SK-N-SH treated with all-trans-retinoic acid at 6 μM for 48 hours (cell line): ENCODE data around the gene BLM.

Experiments
- ATAC-seq: fragments of 200-7000 bp; cut with Tn5 transposase; 3 replicates; pipeline ENCODE4 v1.9.1; 2020; ENCODE audit warnings: mild to moderate bottlenecking, moderate library complexity
- ARNTL ChIP-seq: fragments of 450-650 bp; formaldehyde crosslinking; IDR thresholded peaks from 2 replicates; pipeline ENCODE4 v1.5.0; 2020; ENCODE audit warnings: low read depth, mild to moderate bottlenecking, moderate library complexity, borderline replicate concordance
- BACH2 ChIP-seq: fragments of 250-450 bp; sonication (Bioruptor Pico); IDR thresholded peaks from 2 replicates; pipeline ENCODE4 v1.9.0; 2021; ENCODE audit warnings: mild to moderate bottlenecking, borderline replicate concordance
- CSDC2 ChIP-seq: fragments of 250-450 bp; sonication (Bioruptor Pico); IDR thresholded peaks from 2 replicates; pipeline ENCODE4 v1.5.0; 2020; ENCODE audit warnings: mild to moderate bottlenecking, moderate library complexity
- ESRRG ChIP-seq: fragments of 250-450 bp; sonication (Bioruptor Pico); IDR thresholded peaks from 2 replicates; pipeline ENCODE4 v1.6.1; 2021; ENCODE audit warnings: mild to moderate bottlenecking
- ISL1 ChIP-seq: fragments of 250-450 bp; sonication (Bioruptor Pico); IDR thresholded peaks from 2 replicates; pipeline ENCODE4 v2.1.2; 2022; ENCODE audit warnings: mild to moderate bottlenecking, moderate library complexity
- OSR1 ChIP-seq: fragments of 250-450 bp; sonication (Bioruptor Pico); IDR thresholded peaks from 2 replicates; pipeline ENCODE4 v1.8.0; 2022; ENCODE audit warnings: moderate library complexity, mild to moderate bottlenecking, inconsistent platforms
- PATZ1 ChIP-seq: fragments of 250-450 bp; sonication (Bioruptor Pico); IDR thresholded peaks from 2 replicates; pipeline ENCODE4 v1.8.0; 2020; ENCODE audit warnings: mild to moderate bottlenecking, moderate library complexity, borderline replicate concordance
- PPARA ChIP-seq: fragments of 250-450 bp; sonication (Bioruptor Pico); IDR thresholded peaks from 2 replicates; pipeline ENCODE4 v1.5.0; 2020; ENCODE audit warnings: mild to moderate bottlenecking, borderline replicate concordance
- RARB ChIP-seq: fragments of 250-450 bp; sonication (Bioruptor Pico); IDR thresholded peaks from 2 replicates; pipeline ENCODE4 v1.8.0; 2021; ENCODE audit warnings: mild to moderate bottlenecking, moderate library complexity
- SNAI2 ChIP-seq: fragments of 250-450 bp; sonication (Bioruptor Pico); IDR thresholded peaks from 2 replicates; pipeline ENCODE4 v1.5.0; 2020; ENCODE audit warnings: mild to moderate bottlenecking, moderate library complexity
- TCF4 ChIP-seq: fragments of 250-450 bp; sonication (Bioruptor Pico); IDR thresholded peaks from 2 replicates; pipeline ENCODE4 v1.8.0; 2021; ENCODE audit warnings: mild to moderate bottlenecking, moderate library complexity, borderline replicate concordance
- TOX ChIP-seq: fragments of 250-450 bp; sonication (Bioruptor Pico); IDR thresholded peaks from 2 replicates; pipeline ENCODE4 v1.8.0; 2021; ENCODE audit warnings: mild to moderate bottlenecking, moderate library complexity, borderline replicate concordance
- ZC3H10 ChIP-seq: fragments of 250-450 bp; sonication (Bioruptor Pico); IDR thresholded peaks from 2 replicates; pipeline ENCODE4 v1.5.1; 2021; ENCODE audit warnings: mild to moderate bottlenecking, moderate library complexity
- ZFP3 ChIP-seq: fragments of 250-450 bp; sonication (Bioruptor Pico); IDR thresholded peaks from 2 replicates; pipeline ENCODE4 v1.5.0; 2020; ENCODE audit warnings: mild to moderate bottlenecking, moderate library complexity
- ZNF565 ChIP-seq: fragments of 450-650 bp; formaldehyde crosslinking; conservative IDR thresholded peaks from 2 replicates; pipeline ENCODE4 v1.5.0; 2020; ENCODE audit warnings: low read depth, mild to moderate bottlenecking, moderate library complexity
- ZNF8 ChIP-seq: fragments of 450-650 bp; formaldehyde crosslinking; IDR thresholded peaks from 2 replicates; pipeline ENCODE4 v1.5.0; 2020; ENCODE audit warnings: mild to moderate bottlenecking, moderate library complexity
- TF ChIP-seq, protein P1 (sequence below): fragments of 250-450 bp; sonication (Bioruptor Pico); IDR thresholded peaks from 2 replicates; pipeline ENCODE4 v1.5.1; 2021; ENCODE audit warnings: mild to moderate bottlenecking, moderate library complexity
- TF ChIP-seq, protein P2 (sequence below): fragments of 250-450 bp; sonication (Bioruptor Pico); IDR thresholded peaks from 2 replicates; pipeline ENCODE4 v1.5.0; 2020; ENCODE audit warnings: mild to moderate bottlenecking, moderate library complexity
- TF ChIP-seq, protein P3 (sequence below): fragments of 250-450 bp; sonication (Bioruptor Pico); IDR thresholded peaks from 2 replicates; pipeline ENCODE4 v1.8.0; 2021; ENCODE audit warnings: low read depth, mild to moderate bottlenecking, moderate library complexity, borderline replicate concordance

The BLM gene

DNA sequence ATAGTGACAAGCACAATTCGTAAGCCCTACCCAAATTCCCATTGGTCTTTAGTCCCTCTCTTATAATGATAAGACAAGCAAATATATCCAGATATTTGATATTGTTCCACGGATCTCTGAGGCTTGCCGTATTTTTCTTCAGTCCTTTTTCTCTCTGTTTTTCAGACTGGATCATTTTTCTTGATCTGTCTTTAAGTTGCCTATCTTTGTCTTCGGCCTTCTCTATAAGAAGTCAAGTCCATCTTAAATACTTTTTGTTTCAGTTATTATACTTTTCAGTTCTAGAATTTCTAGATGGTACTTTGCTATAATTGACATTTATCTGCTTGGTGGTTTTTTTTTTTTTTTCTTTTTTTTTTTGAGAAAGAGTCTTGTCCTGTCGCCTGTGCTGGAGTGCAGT, 13.7 kb upstream of the BLM start:
- TF ChIP-seq BACH2 (CRISPR knock-in tag), result no peak
- no peak for TF ChIP-seq TOX (CRISPR knock-in tag)
- TF ChIP-seq TCF4, result no peak
- no peak for TF ChIP-seq ZC3H10
- no peak for TF ChIP-seq SNAI2 (CRISPR knock-in tag)
- no peak for TF ChIP-seq ZNF565 (CRISPR knock-in tag)
- TF ChIP-seq ISL1 (CRISPR knock-in tag), result no peak
- TF ChIP-seq, protein P1, sequence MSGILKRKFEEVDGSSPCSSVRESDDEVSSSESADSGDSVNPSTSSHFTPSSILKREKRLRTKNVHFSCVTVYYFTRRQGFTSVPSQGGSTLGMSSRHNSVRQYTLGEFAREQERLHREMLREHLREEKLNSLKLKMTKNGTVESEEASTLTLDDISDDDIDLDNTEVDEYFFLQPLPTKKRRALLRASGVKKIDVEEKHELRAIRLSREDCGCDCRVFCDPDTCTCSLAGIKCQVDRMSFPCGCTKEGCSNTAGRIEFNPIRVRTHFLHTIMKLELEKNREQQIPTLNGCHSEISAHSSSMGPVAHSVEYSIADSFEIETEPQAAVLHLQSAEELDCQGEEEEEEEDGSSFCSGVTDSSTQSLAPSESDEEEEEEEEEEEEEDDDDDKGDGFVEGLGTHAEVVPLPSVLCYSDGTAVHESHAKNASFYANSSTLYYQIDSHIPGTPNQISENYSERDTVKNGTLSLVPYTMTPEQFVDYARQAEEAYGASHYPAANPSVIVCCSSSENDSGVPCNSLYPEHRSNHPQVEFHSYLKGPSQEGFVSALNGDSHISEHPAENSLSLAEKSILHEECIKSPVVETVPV (CRISPR knock-in tag), result no peak
- no peak for TF ChIP-seq ZFP3 (CRISPR knock-in tag)
- no peak for TF ChIP-seq PPARA (CRISPR knock-in tag)
- TF ChIP-seq, protein P2, sequence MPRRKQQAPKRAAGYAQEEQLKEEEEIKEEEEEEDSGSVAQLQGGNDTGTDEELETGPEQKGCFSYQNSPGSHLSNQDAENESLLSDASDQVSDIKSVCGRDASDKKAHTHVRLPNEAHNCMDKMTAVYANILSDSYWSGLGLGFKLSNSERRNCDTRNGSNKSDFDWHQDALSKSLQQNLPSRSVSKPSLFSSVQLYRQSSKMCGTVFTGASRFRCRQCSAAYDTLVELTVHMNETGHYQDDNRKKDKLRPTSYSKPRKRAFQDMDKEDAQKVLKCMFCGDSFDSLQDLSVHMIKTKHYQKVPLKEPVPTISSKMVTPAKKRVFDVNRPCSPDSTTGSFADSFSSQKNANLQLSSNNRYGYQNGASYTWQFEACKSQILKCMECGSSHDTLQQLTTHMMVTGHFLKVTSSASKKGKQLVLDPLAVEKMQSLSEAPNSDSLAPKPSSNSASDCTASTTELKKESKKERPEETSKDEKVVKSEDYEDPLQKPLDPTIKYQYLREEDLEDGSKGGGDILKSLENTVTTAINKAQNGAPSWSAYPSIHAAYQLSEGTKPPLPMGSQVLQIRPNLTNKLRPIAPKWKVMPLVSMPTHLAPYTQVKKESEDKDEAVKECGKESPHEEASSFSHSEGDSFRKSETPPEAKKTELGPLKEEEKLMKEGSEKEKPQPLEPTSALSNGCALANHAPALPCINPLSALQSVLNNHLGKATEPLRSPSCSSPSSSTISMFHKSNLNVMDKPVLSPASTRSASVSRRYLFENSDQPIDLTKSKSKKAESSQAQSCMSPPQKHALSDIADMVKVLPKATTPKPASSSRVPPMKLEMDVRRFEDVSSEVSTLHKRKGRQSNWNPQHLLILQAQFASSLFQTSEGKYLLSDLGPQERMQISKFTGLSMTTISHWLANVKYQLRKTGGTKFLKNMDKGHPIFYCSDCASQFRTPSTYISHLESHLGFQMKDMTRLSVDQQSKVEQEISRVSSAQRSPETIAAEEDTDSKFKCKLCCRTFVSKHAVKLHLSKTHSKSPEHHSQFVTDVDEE, result no peak
- TF ChIP-seq, protein P3, sequence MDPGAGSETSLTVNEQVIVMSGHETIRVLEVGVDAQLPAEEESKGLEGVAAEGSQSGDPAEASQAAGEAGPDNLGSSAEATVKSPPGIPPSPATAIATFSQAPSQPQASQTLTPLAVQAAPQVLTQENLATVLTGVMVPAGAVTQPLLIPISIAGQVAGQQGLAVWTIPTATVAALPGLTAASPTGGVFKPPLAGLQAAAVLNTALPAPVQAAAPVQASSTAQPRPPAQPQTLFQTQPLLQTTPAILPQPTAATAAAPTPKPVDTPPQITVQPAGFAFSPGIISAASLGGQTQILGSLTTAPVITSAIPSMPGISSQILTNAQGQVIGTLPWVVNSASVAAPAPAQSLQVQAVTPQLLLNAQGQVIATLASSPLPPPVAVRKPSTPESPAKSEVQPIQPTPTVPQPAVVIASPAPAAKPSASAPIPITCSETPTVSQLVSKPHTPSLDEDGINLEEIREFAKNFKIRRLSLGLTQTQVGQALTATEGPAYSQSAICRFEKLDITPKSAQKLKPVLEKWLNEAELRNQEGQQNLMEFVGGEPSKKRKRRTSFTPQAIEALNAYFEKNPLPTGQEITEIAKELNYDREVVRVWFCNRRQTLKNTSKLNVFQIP (CRISPR knock-in tag), result no peak
- no peak for TF ChIP-seq OSR1 (CRISPR knock-in tag)
- no peak for TF ChIP-seq RARB (CRISPR knock-in tag)
- no peak for TF ChIP-seq PATZ1 (CRISPR knock-in tag)
- TF ChIP-seq ARNTL (CRISPR knock-in tag), result no peak

DNA sequence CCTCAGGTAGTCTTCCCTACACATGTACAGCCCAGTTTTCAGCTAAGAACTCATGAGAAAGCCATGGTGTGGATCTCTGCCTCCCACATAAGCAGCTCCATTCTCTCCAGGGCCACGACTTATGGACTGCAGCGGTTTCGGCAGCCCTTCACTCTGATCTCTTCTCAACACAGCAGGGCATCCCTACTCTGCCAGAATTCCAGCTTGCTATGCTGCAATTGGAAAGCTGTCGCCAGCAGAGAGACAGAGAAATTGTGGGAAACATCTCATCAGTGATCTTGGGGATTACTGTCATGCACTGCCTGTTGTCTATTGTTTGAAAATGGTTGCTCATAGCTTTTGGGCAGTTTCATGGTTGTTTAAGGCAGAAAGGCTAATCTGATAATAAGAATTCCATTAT, 11.9 kb upstream of the BLM start:
- TF ChIP-seq OSR1 (CRISPR knock-in tag), result no peak
- ATAC-seq, result no peak

More for the DNA sequence above, 13.7 kb upstream of the BLM start:
- ATAC-seq, result no peak

- TF ChIP-seq, protein P1 (CRISPR knock-in tag), result no peak
- TF ChIP-seq PPARA (CRISPR knock-in tag), result no peak
- TF ChIP-seq, protein P2, result no peak
- no peak for TF ChIP-seq OSR1 (CRISPR knock-in tag)
- TF ChIP-seq, protein P3 (CRISPR knock-in tag), result no peak
- no peak for TF ChIP-seq BACH2 (CRISPR knock-in tag)
- no peak for TF ChIP-seq ISL1 (CRISPR knock-in tag)
- TF ChIP-seq CSDC2, result no peak
- TF ChIP-seq ZNF565 (CRISPR knock-in tag), result no peak
- TF ChIP-seq ESRRG (CRISPR knock-in tag), result no peak
- no peak for TF ChIP-seq SNAI2 (CRISPR knock-in tag)
- no peak for TF ChIP-seq RARB (CRISPR knock-in tag)
- no peak for TF ChIP-seq ZNF8 (CRISPR knock-in tag)
- ATAC-seq, result no peak
These were observed 10.5 kb upstream of the BLM start for GRCh38 chr15:90706394-90707327.
